Natural killer cell (primary cell): Measurements from ENCODE around the gene KCNK10. TPM values are rescaled to one million over a fixed set of nuclear protein-coding genes. Genes with fewer than 3 reads are reported as not detected.

Experiments
- ATAC-seq, 3 donors: fragments of 150-1000 bp in 2 of 3; fragments of 200-7000 bp in 1 of 3; cut with Tn5 transposase; 1 replicate in 1 of 3; 2 replicates in 2 of 3; pipeline ENCODE4 v1.10.0; 2021; ENCODE audit warnings: mild to moderate bottlenecking in 2 of 3, moderate library complexity in 2 of 3
- DNase-seq, 2 donors: peaks; one replicate each; pipeline versions ENCODE4 v3.0.0 to v3.0.0-alpha.2; 2013 to 2021; ENCODE audit warnings: mixed read lengths in 1 of 2
- H3K27ac ChIP-seq: one replicate; pipeline ENCODE4 v1.5.1; 2013; ENCODE audit warnings: mild to moderate bottlenecking, low read length
- H3K27me3 ChIP-seq: one replicate; pipeline ENCODE4 v1.6.1; 2013; ENCODE audit warnings: low read length; ENCODE audit not compliant: control insufficient read depth, insufficient read depth
- H3K36me3 ChIP-seq: one replicate; pipeline ENCODE4 v1.6.1; 2013; ENCODE audit warnings: low read length; ENCODE audit not compliant: control insufficient read depth, insufficient read depth
- H3K4me1 ChIP-seq: one replicate; pipeline ENCODE4 v1.6.1; 2013; ENCODE audit warnings: low read length; ENCODE audit not compliant: control insufficient read depth, insufficient read depth
- H3K4me3 ChIP-seq: one replicate; pipeline ENCODE4 v1.5.1; 2013; ENCODE audit warnings: low read length
- H3K9me3 ChIP-seq: one replicate; pipeline ENCODE4 v1.6.1; 2013; ENCODE audit warnings: low read length; ENCODE audit not compliant: control insufficient read depth, insufficient read depth
- H3K27ac Mint-ChIP-seq, 2 donors: one replicate each; pipeline ENCODE4 v1.8.0; 2022; ENCODE audit warnings: mild to moderate bottlenecking in 2 of 2, mixed read lengths in 2 of 2, moderate library complexity in 1 of 2
- H3K27me3 Mint-ChIP-seq, 2 donors: one replicate each; pipeline ENCODE4 v1.8.0; 2022; ENCODE audit warnings: low read depth in 2 of 2, mixed read lengths in 2 of 2
- H3K36me3 Mint-ChIP-seq: one replicate; pipeline ENCODE4 v1.8.0; 2022; ENCODE audit warnings: mixed read lengths
- H3K4me1 Mint-ChIP-seq, 2 donors: one replicate each; pipeline ENCODE4 v1.8.0; 2022; ENCODE audit warnings: mixed read lengths in 2 of 2
- H3K4me3 Mint-ChIP-seq: one replicate; pipeline ENCODE4 v1.8.0; 2022; ENCODE audit warnings: mild to moderate bottlenecking, moderate library complexity, mixed read lengths
- H3K9me3 Mint-ChIP-seq, 2 donors: one replicate each; pipeline ENCODE4 v1.8.0; 2022; ENCODE audit warnings: mixed read lengths in 2 of 2
- CTCF ChIP-seq: fragments of 200-600 bp; IDR thresholded peaks from one replicate; pipeline ENCODE4 v1.8.0; 2022; ENCODE audit warnings: antibody characterized with exemption
- WGBS: methylation state at CpG from one replicate; pipeline ENCODE4 v1.1.7; 2013; ENCODE audit warnings: missing lambda C conversion rate; ENCODE audit not compliant: insufficient coverage; 5-methylcytosine and 5-hydroxymethylcytosine counted together
- intact Hi-C: fragments of 100-400 bp; cut with micrococcal nuclease; formaldehyde crosslinking; loops from one replicate; pipeline ENCODE4 v1.14.2; 2022
- total RNA-seq, 4 donors: library from RNA; stranded (reverse); fragments of 120-200 nt in 1 of 4; gene quantifications; one replicate each; pipeline versions ENCODE4 v1.2.3 to v1.2.4, GENCODE V29; 2013 to 2022

Gene KCNK10
- total RNA-seq, 3 donors from 2014 or later (not counting 1 experiment from before 2014, with no cell fraction given): not detected

GRCh38 chr14:88272390-88273269 is 50.4 kb downstream of the KCNK10 start:
- DNase-seq (no peak), ATAC-seq (no peak)
- Histone ChIP-seq H3K27ac (no peak overlapping the region), H3K4me1 (no peaks in the 10 kb centered on the region), H3K36me3 (no peaks in the 10 kb centered on the region), H3K4me3 (no peak overlapping the region), H3K9me3 (no peaks in the 10 kb centered on the region), H3K27me3 (no peaks in the 10 kb centered on the region)
- intact Hi-C loops: no loop called here
- Mint-ChIP-seq H3K4me3 (no peak overlapping the region), H3K27ac (no peak overlapping the region), H3K27me3 (peaks cover 16 to 18% of the 10 kb centered on the region in 2 donors), H3K4me1 (no peaks in the 10 kb centered on the region), H3K36me3 (no peaks in the 10 kb centered on the region), H3K9me3 (no peaks in the 10 kb centered on the region)
- 89% methylated on average over 10 of the region's 10 CpGs for WGBS
- no peak for TF ChIP-seq CTCF

GRCh38 chr14:88271205-88271604 is 51.9 kb downstream of the KCNK10 start:
- H3K27ac Mint-ChIP-seq: no peak overlapping the region

GRCh38 chr14:88270776-88271175 is 52.3 kb downstream of the KCNK10 start:
- ATAC-seq (no peak), DNase-seq (no peak)
- 72% methylated on average over 6 of the region's 6 CpGs for WGBS
- no peak overlapping the region for H3K4me3 Mint-ChIP-seq
- Histone ChIP-seq H3K4me1 (no peaks in the 10 kb centered on the region), H3K36me3 (no peaks in the 10 kb centered on the region), H3K27ac (no peak overlapping the region), H3K9me3 (no peaks in the 10 kb centered on the region), H3K4me3 (no peak overlapping the region), H3K27me3 (no peaks in the 10 kb centered on the region)
- TF ChIP-seq CTCF: no peak
- intact Hi-C loops: no loop called here
- no peaks in the 10 kb centered on the region for H3K36me3 Mint-ChIP-seq
- H3K27me3 Mint-ChIP-seq: peaks cover 13 to 19% of the 10 kb centered on the region in 2 donors
- no peak overlapping the region for H3K27ac Mint-ChIP-seq
- no peaks in the 10 kb centered on the region for H3K9me3 Mint-ChIP-seq
- no peaks in the 10 kb centered on the region for H3K4me1 Mint-ChIP-seq

More at GRCh38 chr14:88271205-88271604, 51.9 kb downstream of the KCNK10 start:
- Histone ChIP-seq H3K4me3 (no peak overlapping the region), H3K27ac (no peak overlapping the region), H3K36me3 (no peaks in the 10 kb centered on the region), H3K27me3 (no peaks in the 10 kb centered on the region), H3K9me3 (no peaks in the 10 kb centered on the region), H3K4me1 (no peaks in the 10 kb centered on the region)
- no peak for TF ChIP-seq CTCF
- ATAC-seq (no peak), DNase-seq (no peak)
- WGBS: 86% methylated on average over 2 of the region's 2 CpGs
- Mint-ChIP-seq H3K27me3 (peaks cover 13 to 16% of the 10 kb centered on the region in 2 donors), H3K4me1 (no peaks in the 10 kb centered on the region), H3K4me3 (no peak overlapping the region), H3K36me3 (no peaks in the 10 kb centered on the region), H3K9me3 (no peaks in the 10 kb centered on the region)
- intact Hi-C loops: no loop called here
